ENCODE results near the gene FBXW2.

DNA sequence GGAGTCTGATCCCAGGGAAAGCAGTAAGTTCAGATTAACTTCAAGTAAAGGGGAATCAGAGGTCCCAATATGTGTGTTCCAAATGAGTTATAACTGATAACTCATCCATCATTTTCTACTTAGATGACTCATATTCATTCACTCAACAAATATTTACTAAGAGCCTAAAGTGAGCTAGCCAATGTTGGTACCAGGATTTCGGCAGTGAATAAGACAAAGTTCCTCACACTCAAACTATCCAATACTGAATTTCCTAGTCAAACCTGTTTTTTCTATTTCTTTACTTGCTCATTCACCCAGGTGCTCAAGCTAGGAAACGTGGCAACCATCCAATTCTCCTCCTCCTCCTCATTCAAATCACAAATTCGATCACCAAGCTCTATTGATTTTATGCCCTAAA lies 25.8 kb downstream of the FBXW2 start:
- TF ChIP-seq, protein P1, sequence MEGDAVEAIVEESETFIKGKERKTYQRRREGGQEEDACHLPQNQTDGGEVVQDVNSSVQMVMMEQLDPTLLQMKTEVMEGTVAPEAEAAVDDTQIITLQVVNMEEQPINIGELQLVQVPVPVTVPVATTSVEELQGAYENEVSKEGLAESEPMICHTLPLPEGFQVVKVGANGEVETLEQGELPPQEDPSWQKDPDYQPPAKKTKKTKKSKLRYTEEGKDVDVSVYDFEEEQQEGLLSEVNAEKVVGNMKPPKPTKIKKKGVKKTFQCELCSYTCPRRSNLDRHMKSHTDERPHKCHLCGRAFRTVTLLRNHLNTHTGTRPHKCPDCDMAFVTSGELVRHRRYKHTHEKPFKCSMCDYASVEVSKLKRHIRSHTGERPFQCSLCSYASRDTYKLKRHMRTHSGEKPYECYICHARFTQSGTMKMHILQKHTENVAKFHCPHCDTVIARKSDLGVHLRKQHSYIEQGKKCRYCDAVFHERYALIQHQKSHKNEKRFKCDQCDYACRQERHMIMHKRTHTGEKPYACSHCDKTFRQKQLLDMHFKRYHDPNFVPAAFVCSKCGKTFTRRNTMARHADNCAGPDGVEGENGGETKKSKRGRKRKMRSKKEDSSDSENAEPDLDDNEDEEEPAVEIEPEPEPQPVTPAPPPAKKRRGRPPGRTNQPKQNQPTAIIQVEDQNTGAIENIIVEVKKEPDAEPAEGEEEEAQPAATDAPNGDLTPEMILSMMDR (IDR thresholded peaks at IDR 0.05) = no peak
- TF ChIP-seq POLR2A (IDR thresholded peaks at IDR 0.05) = no peak

Data from adrenal gland (tissue), 5 donors.